ENCODE measurements around the gene CD248. TPM values are rescaled to one million over a fixed set of nuclear protein-coding genes. Genes with fewer than 3 reads are reported as not detected.

Gene CD248
- total RNA-seq, 2 donors from 2014 or later, result 22.9 to 32.4 TPM

DNA sequence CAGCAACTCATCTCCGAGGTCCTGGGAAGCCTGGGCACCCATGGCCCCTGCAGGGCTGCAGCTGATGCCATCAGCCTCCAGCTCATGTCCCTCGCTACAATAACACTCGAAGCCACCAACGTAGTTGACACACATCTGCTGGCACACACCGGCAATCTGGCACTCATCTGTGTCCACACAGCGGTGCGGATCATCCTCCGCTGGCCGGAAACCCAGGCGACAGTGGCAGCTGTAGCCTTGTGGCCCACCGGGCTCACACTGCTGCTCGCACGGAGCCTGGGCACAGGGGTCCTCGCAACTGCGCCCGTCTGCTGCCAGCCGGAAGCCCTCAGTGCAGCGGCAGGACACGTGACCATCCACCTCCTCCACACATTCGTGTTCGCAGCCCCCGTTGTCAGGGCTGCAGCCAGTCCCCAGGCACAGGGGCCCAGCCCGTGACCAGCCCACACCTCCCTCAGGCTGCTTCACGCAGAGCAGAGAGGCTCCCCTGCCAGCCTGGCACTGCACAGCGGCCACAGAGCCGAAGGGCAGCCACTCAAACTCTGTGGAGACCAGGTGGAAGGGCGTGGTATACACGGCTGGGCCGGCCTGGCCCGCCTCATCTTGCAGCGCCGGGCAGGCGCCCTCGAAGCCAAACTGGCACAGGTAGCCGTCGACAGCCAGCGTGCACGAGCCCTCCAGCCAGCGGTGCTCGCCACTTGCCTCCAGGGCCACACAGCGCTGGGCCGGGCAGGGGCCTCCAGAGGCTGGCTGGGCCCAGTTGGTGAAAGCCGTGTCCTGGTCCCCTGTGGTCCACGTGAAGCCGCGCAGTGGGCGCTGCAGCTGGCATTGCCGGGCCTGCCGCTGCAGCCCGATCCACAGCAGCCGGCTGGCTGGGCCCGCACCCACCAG is 678 bp downstream of the CD248 start:
- DNase-seq (ENCODE audit: low spot score) (no peak), ATAC-seq (ENCODE audit: insufficient number of reproducible peaks, low FRiP score, low read depth) (no peak)
- TF ChIP-seq, protein P1, sequence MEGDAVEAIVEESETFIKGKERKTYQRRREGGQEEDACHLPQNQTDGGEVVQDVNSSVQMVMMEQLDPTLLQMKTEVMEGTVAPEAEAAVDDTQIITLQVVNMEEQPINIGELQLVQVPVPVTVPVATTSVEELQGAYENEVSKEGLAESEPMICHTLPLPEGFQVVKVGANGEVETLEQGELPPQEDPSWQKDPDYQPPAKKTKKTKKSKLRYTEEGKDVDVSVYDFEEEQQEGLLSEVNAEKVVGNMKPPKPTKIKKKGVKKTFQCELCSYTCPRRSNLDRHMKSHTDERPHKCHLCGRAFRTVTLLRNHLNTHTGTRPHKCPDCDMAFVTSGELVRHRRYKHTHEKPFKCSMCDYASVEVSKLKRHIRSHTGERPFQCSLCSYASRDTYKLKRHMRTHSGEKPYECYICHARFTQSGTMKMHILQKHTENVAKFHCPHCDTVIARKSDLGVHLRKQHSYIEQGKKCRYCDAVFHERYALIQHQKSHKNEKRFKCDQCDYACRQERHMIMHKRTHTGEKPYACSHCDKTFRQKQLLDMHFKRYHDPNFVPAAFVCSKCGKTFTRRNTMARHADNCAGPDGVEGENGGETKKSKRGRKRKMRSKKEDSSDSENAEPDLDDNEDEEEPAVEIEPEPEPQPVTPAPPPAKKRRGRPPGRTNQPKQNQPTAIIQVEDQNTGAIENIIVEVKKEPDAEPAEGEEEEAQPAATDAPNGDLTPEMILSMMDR (IDR thresholded peaks at IDR 0.05), result no peak
- Histone ChIP-seq H3K4me3 (peak overlapping the region; percentile 71), H3K4me1 (ENCODE audit: control insufficient read depth in 1 of 2, low read depth in 2 of 2) (peaks cover 11 to 38% of the 10 kb centered on the region in 2 donors), H3K9me3 (no peaks in the 10 kb centered on the region), H3K36me3 (no peaks in the 10 kb centered on the region), H3K27ac (peak overlapping the region in 1 of 2 donors; percentile 9), H3K27me3 (replicated peaks; ENCODE audit: insufficient read depth) (peaks cover 5% of the 10 kb centered on the region)

DNA sequence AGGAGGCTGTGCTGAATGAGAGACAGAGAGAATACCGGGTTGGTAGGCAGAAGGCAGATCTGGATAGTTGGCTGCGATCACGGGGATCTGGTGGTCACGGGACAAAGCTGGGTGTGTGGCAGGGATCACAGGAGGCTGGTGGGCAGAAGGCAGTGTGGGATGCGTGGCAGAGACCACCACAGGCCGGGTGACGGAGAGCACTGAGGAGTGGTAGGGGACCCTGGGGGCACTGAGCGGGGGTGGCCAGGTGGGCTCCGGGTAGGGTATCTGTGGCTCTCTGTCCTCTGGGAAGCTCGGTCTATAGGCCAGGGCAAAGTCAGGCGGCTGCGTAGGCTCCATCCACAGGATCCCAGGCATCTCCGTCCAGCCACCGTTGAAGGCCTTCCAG is 1.4 kb downstream of the CD248 start:
- DNase-seq (ENCODE audit: low spot score), result no peak
- peaks cover 11 to 38% of the 10 kb centered on the region in 2 donors for H3K4me1 ChIP-seq (ENCODE audit: control insufficient read depth in 1 of 2, low read depth in 2 of 2)
- TF ChIP-seq, protein P1 (IDR thresholded peaks at IDR 0.05), result no peak
- no peak for ATAC-seq (ENCODE audit: insufficient number of reproducible peaks, low FRiP score, low read depth)
- H3K27me3 ChIP-seq (replicated peaks; ENCODE audit: insufficient read depth), result peaks cover 5% of the 10 kb centered on the region
- H3K4me3 ChIP-seq, result peak overlapping the region; percentile 71
- H3K9me3 ChIP-seq, result no peaks in the 10 kb centered on the region
- no peak overlapping the region for H3K27ac ChIP-seq
- no peaks in the 10 kb centered on the region for H3K36me3 ChIP-seq

DNA sequence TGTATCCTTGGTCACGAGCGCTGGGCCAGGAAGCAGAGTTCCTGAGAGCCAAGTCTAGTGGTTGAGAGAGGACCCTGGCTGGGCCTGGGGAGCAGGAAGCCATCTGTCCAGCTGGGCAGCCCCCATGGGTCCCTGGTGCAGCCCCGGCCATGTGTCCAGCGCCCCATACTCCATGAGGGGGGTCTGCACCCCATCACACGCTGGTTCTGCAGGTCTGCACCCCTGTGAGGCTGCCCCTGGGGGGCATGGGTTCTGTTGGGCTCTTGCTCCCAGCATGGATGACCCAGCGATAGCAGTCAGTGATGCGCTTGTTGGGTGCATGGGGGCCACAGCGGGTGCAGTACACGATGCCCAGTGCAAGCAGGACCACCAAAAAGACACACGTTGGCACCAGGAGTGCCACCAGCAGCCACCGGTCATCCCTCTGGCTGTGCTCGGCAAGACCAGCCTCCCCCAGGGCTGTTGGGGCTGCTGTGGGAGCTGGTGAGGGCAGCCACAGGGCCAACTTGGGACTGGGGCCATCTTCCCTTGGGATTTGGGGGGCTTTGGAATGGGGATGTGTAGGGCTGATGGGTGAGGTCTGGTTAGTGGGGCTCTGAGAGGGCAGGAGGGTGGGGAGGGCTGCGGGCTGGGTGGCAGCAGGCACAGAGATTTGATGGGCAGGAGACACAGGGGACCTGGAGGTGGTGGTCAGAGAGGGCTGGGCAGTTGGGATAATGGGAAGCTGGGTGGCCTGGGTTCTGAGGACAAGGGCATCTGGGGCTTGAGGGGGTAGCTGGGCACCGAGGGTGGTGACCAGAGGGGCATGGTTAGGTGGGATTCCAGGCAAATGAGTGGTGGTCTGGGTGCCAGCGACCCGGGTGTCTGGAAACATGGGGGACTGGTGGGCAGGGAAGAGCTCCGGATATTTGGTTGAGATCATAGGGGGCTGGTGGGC is 2.0 kb downstream of the CD248 start:
- no peak overlapping the region for H3K27ac ChIP-seq
- H3K4me1 ChIP-seq (ENCODE audit: control insufficient read depth in 1 of 2, low read depth in 2 of 2), result peaks cover 11 to 38% of the 10 kb centered on the region in 2 donors
- no peak for DNase-seq (ENCODE audit: low spot score)
- H3K27me3 ChIP-seq (replicated peaks; ENCODE audit: insufficient read depth), result peaks cover 5% of the 10 kb centered on the region
- peak overlapping the region; percentile 71 for H3K4me3 ChIP-seq
- TF ChIP-seq, protein P1 (IDR thresholded peaks at IDR 0.05), result no peak
- no peak for ATAC-seq (ENCODE audit: insufficient number of reproducible peaks, low FRiP score, low read depth)
- H3K9me3 ChIP-seq, result no peaks in the 10 kb centered on the region
- no peaks in the 10 kb centered on the region for H3K36me3 ChIP-seq

DNA sequence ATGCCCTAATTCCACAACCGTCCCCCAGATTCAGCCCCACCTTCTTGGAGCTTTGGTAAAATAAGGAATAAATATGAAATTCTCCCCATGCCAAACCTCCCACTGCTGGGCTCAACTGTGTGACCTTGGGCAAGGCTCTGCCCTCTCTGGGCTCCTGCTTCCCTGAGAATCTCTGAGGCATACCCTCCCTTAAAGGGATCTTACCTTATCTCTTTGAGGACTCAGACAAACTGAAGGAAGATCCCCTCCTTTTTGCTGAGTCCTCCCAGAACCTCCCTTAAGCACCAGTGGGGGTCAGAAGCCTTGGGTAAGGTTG is 2.7 kb downstream of the CD248 start:
- Histone ChIP-seq H3K4me3 (peak overlapping the region; percentile 78), H3K4me1 (ENCODE audit: control insufficient read depth in 1 of 2, low read depth in 2 of 2) (peaks cover 11 to 38% of the 10 kb centered on the region in 2 donors)
- no peak for ATAC-seq (ENCODE audit: insufficient number of reproducible peaks, low FRiP score, low read depth)

More for the DNA sequence above, 2.7 kb downstream of the CD248 start:
- TF ChIP-seq, protein P1 (IDR thresholded peaks at IDR 0.05), result no peak
- Histone ChIP-seq H3K27me3 (replicated peaks; ENCODE audit: insufficient read depth) (peaks cover 5% of the 10 kb centered on the region), H3K27ac (no peak overlapping the region), H3K9me3 (no peaks in the 10 kb centered on the region), H3K36me3 (no peaks in the 10 kb centered on the region)
- no peak for DNase-seq (ENCODE audit: low spot score)
